Suppressor macrophage (primary cell): ENCODE data around the gene NOS3.
"Not testable (repeated sequence)": the region's sequence is repeated elsewhere in the genome, so short reads cannot be mapped to it uniquely, and the experiment has no call there.

Experiments used
- DNase-seq, 4 experiments: peaks; one replicate each; pipeline ENCODE4 v3.0.0-alpha.2; 2020 to 2022

NOS3 gene

GRCh38 chr7:151018421-151019129 is 27.8 kb downstream of the NOS3 start:
- DNase-seq = peak in 1 of 4 experiments; percentile 45

- no peak for DNase-seq
These were observed 28.3 kb downstream of the NOS3 start for GRCh38 chr7:151019130-151019447.

- no peak for DNase-seq
These were observed 29.4 kb downstream of the NOS3 start for GRCh38 chr7:151020231-151020630.

- no peak for DNase-seq
These were observed 32.4 kb downstream of the NOS3 start for GRCh38 chr7:151023232-151023631.

- DNase-seq = no peak
These were observed 33.7 kb downstream of the NOS3 start, which contains the start of gene ATG9B for GRCh38 chr7:151024435-151025056. Gene ATG9B, minus strand, starts transcription at chr7:151024494. Its CDS starts 71 bp downstream, at chr7:151024423.

- no peak for DNase-seq
These were observed 35.3 kb downstream of the NOS3 start for GRCh38 chr7:151025924-151026671.

- not testable (repeated sequence) for DNase-seq
These were observed 36.2 kb downstream of the NOS3 start for GRCh38 chr7:151026771-151027727.

- DNase-seq = not testable (repeated sequence)
These were observed 36.9 kb downstream of the NOS3 start for GRCh38 chr7:151027728-151028130.

- peak; percentile 98 to 99 (median 98) for DNase-seq
These were observed 37.5 kb downstream of the NOS3 start, which contains the start of gene ABCB8 for GRCh38 chr7:151028131-151028947. Gene ABCB8, plus strand, starts transcription at chr7:151028450. Its CDS starts 66 bp downstream, at chr7:151028516.

GRCh38 chr7:151028948-151029501 is 38.2 kb downstream of the NOS3 start:
- no peak for DNase-seq

GRCh38 chr7:151031011-151031410 is 40.2 kb downstream of the NOS3 start:
- no peak for DNase-seq

- peak; percentile 59 to 80 (median 74) for DNase-seq
These were observed 42.4 kb downstream of the NOS3 start for GRCh38 chr7:151032936-151033863.

GRCh38 chr7:151033864-151034249 is 43.0 kb downstream of the NOS3 start:
- no peak for DNase-seq

- no peak for DNase-seq
These were observed 43.7 kb downstream of the NOS3 start for GRCh38 chr7:151034312-151035025.

GRCh38 chr7:151035026-151035717 is 44.4 kb downstream of the NOS3 start:
- peak; percentile 75 to 88 (median 86) for DNase-seq

- no peak for DNase-seq
These were observed 45.1 kb downstream of the NOS3 start for GRCh38 chr7:151035902-151036301.

- DNase-seq = peak; percentile 91 to 97 (median 96)
These were observed 48.4 kb downstream of the NOS3 start for GRCh38 chr7:151038951-151039849.
